GM21423 (cell line): Measurements from ENCODE around the gene CNTF.
"Not testable (repeated sequence)": the region's sequence is repeated elsewhere in the genome, so short reads cannot be mapped to it uniquely, and the experiment has no call there.

ENCODE experiments used
- ATAC-seq: cut with Tn5 transposase; IDR thresholded peaks from one replicate; pipeline ENCODE4 v1.9.1; 2021; ENCODE audit warnings: mild to moderate bottlenecking, moderate library complexity; ENCODE audit not compliant: unreplicated experiment

CNTF gene

GRCh38 chr11:58622344-58622743, at the start of gene CNTF:
TSS of gene CNTF (plus strand) at chr11:58622665. CDS start at chr11:58622753, 88 bp downstream.
- no peak for ATAC-seq

GRCh38 chr11:58572906-58573305, 49.6 kb upstream of the CNTF start:
- not testable (repeated sequence) for ATAC-seq

GRCh38 chr11:58573451-58574104, 48.9 kb upstream of the CNTF start:
- ATAC-seq = peak; percentile 22

GRCh38 chr11:58574881-58575280, 47.6 kb upstream of the CNTF start:
- no peak for ATAC-seq

GRCh38 chr11:58575377-58576020, 47.0 kb upstream of the CNTF start, which contains the start of gene LPXN:
TSS of gene LPXN (minus strand) at chr11:58575856. CDS start at chr11:58575772, 84 bp downstream.
- no peak for ATAC-seq

GRCh38 chr11:58576887-58577471, 45.5 kb upstream of the CNTF start:
- no peak for ATAC-seq

- ATAC-seq = peak; percentile 48
These were observed 44.8 kb upstream of the CNTF start for GRCh38 chr11:58577555-58578135.

GRCh38 chr11:58578136-58578634, 44.3 kb upstream of the CNTF start:
- ATAC-seq = no peak

- ATAC-seq = peak; percentile 35
These were observed 43.8 kb upstream of the CNTF start, which contains the start of gene ZFP91 for GRCh38 chr11:58578635-58579191. TSS of gene ZFP91 (plus strand) at chr11:58579063. CDS start at chr11:58579282, 219 bp downstream.

GRCh38 chr11:58579192-58580129, 43.0 kb upstream of the CNTF start:
- ATAC-seq = peak; percentile 41

- no peak for ATAC-seq
These were observed 42.2 kb upstream of the CNTF start for GRCh38 chr11:58580311-58580710.

- no peak for ATAC-seq
These were observed 40.0 kb upstream of the CNTF start for GRCh38 chr11:58582437-58582836.

GRCh38 chr11:58586998-58587397, 35.5 kb upstream of the CNTF start:
- no peak for ATAC-seq

GRCh38 chr11:58591659-58592058, 30.8 kb upstream of the CNTF start:
- ATAC-seq = no peak

- ATAC-seq = no peak
These were observed 29.5 kb upstream of the CNTF start for GRCh38 chr11:58592760-58593472.

GRCh38 chr11:58594826-58595225, 27.6 kb upstream of the CNTF start:
- no peak for ATAC-seq

GRCh38 chr11:58596621-58597020, 25.8 kb upstream of the CNTF start:
- ATAC-seq = no peak

- no peak for ATAC-seq
These were observed 24.9 kb upstream of the CNTF start for GRCh38 chr11:58597486-58598144.

GRCh38 chr11:58600510-58600909, 22.0 kb upstream of the CNTF start:
- no peak for ATAC-seq
